Umbilical cord (tissue), 2 donors: ENCODE measurements around the gene PMFBP1. TPM values are rescaled to one million over a fixed set of nuclear protein-coding genes. Genes with fewer than 3 reads are reported as not detected.
A peak's percentile ranks its signal among the peaks of the same experiment; 100 is the strongest.

ENCODE experiments used
- DNase-seq: peaks from one replicate; pipeline ENCODE4 v3.0.0-alpha.2; 2015; ENCODE audit warnings: low spot score
- total RNA-seq: library from RNA; depleted of rRNA; stranded (reverse); fragments of >200 nt; gene quantifications from one replicate; pipeline ENCODE4 v1.2.3, GENCODE V29; 2014; ENCODE audit warnings: low replicate concordance; ENCODE audit not compliant: insufficient read depth

PMFBP1 gene
- total RNA-seq, 1 donor from 2014 or later: 0.96 TPM

- no peak for DNase-seq
Observed at GRCh38 chr16:72129976-72130656, 41.8 kb downstream of the PMFBP1 start.

DNA sequence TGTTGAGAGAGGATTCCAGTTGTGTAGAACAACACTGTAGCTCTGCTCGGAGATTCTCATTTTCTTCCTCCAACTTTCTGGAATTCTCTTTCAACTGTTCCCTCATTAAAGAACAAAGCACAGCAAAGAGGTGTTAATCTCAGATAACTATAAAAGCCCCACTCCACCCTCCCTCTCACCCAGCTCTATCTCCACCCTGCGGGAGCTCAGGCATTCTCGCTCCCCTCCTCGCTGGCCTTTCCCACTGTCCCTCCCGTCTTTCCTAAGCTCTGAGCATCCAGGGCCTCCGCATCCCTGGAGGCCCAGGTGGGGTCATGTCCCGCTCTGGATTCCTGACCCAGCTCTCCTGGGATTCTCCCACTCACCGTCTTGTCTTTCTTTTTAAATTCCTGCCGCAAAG lies 43.3 kb downstream of the PMFBP1 start:
- DNase-seq: no peak

DNA sequence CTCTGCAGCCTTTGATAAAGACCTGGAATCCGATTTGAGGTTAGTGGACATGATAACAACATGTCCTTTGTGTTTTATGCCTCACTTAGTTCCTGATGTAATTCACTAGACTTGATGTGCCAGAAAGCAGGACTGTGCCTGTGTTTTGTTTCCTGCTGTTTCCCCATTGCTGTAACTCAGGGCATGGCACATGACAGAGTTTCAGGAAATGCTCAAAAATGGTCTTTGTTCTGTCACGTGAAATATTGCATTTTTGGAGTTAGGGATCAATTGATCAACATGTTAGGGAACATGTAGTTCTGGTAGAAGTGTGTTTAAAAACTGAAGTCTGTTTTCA lies 45.6 kb downstream of the PMFBP1 start:
- DNase-seq: no peak

- no peak for DNase-seq
Observed at GRCh38 chr16:72125635-72126428, 46.1 kb downstream of the PMFBP1 start.

DNA sequence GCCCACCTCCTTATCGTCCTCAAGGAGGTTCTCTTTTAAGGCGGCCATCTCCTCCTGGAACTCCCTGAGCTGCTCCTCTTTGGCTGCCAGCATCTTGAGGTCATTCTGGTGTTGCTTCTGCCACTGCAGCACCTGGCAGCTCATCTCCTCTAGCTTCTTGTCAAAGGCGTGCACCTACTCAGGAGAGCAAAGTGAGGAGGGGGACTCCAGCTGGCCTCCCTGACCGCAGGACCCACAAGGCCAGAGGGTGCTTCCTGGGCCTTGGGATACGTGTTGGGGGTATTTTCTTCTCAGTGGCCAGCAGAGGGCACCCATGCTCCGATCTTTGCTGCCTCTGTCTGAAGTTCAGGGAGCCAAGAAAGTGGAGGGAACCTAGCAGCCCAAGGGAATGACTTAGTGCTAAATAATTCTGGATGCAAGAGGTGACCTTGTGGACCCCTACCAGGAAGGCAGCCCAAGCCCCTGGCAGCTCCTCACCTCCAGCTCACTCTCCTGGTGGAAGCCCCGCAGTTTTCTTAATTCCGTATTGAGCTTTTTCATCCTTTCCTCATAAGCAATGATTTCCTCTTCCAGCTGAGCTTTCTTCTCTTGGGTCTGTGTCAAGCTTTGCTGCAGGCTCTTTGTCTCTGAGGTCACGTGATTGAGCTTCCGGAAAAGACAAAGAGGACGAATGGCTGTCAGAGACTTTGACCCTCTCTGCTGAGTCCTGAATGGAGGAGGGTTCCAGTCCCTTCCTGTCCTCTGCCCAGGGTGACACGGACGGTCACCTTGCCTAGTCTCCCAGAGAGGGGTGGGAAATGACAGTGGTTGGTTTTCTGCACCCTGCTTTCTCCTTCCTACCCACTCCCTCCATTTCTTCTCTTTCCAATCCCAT lies 47.0 kb downstream of the PMFBP1 start:
- peak; percentile 79 for DNase-seq

DNA sequence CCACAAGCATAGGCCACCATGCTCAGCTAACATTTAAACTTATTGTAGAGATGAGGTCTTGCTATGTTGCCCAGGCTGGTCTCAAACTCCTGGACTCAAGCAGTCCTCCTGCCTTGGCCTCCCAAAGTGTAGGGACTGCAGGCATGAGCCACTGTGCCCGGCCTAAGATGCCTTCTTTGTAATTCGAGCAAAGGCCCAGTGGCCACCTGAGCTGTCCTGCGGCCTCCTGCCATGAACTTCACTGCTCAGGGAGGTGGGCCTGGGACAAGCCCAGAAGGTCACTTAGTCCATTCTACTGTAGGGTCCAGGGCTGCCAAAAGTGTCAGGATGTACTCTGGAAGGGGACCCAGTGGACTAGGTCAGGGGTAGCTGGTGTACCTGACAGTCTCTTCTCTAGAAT lies 47.8 kb downstream of the PMFBP1 start:
- DNase-seq: no peak

DNA sequence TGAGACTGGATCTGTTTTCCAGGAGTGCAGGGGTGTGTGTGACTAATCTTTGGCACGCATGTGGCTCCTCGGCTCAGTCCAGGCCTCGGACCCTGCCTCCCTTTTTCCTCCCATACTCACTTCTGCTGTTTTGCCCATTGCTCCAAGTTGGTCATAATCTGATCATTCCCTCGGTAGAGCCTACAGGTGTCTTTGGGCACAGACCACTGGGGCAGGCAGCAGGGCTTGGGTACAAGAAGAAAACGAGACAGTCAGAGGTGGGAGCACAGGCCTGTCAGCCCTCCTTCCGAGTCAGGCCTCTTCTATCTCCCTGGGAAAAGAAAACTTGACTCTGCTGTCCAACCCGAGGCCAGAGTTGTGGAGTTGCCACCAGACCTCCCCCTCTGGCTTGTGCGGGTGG lies 48.5 kb downstream of the PMFBP1 start:
- DNase-seq: no peak

DNA sequence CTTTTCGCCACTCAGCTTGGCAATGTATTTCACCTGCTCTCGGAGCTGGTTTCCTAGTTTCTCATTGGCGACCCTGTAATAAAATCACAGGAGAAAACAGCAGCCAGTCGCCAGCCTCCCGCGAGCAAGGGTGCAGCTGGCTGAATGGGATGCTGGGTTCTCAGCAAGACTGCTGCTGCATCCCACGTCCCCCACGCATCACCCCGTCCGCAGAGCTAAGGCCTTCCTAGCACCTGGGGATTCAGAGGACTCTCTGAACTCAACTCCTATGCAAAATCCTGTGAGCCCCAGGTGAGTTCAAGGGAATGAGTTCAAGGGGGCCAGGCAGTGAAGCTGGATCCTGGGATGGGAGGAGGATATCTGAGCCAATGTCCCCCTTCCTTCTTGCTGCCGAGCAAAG lies 49.0 kb downstream of the PMFBP1 start:
- no peak for DNase-seq

GRCh38 chr16:72122308-72122707 lies 49.6 kb downstream of the PMFBP1 start:
- no peak for DNase-seq

DNA sequence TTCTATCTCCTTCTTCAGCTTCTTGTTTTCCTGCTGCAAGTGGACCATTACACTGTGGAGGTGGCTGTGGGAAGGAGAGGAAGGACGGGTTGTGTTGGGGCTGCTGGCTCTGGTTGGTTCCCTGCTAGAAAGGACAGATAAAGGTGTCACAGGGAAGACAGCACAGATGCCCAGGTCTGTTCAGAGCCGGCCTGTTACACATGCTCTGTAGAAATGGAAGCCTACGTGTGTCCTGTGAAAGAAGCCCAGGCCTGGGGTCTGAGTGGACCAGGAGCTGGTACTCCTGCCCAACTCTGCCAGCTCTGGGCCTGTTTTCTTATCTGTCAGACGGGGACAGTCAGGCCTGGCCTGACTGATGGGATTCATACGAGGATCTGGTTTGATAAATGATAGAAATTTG lies 51.9 kb downstream of the PMFBP1 start:
- DNase-seq: no peak

DNA sequence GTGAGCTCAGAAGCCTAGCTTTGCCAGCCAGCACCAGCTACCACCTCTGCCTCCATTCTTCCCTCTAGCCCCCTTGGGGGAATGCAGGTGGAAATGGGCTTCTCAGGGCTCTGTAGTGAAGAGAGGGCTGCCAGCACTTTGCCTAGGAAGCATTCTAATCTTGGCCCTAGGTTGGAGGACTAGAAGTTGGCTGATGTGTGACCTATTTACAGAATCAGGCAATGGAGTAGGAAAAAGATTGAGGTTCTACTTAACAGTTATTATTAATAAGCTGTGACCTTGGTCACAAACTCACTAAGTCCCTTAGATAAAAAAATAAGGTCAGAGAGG lies 58.4 kb downstream of the PMFBP1 start:
- no peak for DNase-seq

- no peak for DNase-seq
Observed at GRCh38 chr16:72112906-72113615, 58.9 kb downstream of the PMFBP1 start.

DNA sequence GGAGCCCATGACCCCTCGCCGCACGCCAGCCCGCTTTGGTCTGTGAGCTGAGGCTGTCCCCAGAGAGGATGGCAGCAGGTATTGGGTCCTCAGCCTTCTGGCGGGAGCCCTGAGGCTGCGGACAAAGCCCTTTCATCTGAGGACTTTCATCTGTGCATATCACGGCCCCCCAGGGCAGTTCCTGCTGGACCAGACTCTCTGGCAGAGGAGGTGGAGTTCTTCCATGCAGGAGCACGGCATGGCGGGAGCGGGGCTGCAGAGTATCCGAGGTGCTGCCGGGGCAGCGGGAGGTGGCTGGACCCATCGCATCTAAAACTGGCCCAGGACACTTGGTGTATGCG lies 59.5 kb downstream of the PMFBP1 start:
- no peak for DNase-seq

GRCh38 chr16:72111657-72112451 lies 60.1 kb downstream of the PMFBP1 start:
- no peak for DNase-seq

DNA sequence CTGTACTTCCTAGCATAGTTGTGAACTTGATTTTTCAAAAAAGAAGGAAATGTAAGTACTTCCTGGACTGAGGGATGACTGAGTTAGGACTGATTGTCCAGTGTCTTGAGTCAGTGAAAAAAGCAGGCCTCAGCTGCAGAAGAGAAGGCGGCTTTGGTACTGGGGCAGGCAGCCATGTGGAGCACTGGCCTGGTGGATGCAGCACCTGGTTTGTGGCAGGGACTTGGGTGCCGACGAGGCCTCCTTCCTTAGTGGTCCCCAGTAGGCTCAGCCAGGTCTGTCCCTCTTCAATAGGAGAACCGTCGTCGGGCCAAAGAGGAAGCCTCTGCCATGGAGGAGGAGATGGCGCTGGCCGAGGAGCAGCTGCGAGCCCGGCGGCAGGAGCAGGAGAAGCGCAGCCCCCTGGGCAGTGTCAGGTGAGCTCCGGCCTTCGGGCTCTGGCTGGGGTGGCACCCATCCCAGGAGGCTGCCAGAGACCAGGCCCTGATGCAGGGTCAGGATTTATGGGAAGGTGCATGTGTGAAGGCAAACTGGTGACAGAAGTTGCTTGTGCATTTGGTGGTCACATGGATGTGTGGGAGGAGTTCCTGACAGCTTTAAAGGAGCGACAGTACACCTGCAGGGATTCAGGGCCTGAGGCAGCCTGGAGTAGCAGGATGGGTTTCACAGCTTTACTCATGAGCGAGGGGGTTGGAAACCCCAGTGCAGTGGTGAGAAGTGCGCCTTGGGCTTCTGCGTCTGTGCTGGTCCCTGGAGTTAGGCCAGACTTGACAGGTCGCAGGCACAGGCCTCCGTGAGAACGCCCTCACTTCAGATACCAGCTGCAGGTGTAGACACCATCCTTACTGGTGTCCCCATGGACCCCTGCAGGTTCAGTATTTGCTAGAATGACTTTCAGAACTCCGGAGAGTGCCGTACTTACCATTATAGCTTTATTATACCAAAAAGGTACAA lies 61.0 kb downstream of the PMFBP1 start:
- no peak for DNase-seq

DNA sequence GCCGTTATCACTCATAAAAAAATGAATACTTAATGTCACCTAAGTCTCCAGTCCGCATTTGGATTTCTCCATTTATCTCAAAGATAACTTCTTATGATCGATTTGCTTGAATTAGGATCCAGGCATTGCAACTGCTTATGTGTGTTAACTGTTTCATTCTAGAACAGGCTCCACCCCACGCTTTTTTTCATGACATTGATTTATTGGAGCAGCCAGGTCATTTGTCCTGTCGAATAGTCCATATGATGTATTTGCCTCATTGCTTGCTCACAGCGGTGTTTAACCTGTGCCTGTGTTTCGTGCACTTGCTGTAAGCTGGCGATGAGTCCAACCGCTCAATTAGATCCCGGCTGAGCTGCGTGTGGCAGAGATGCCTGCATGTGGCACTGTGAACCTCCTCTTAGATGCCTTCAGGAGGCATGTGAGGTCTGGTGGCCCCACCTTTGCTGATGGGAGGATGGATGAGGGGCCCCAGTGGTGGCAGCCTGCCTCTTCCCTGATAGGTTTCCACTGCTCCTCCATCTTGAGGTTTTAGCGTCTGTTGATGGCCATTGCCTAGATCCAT lies 61.9 kb downstream of the PMFBP1 start:
- DNase-seq: no peak

DNA sequence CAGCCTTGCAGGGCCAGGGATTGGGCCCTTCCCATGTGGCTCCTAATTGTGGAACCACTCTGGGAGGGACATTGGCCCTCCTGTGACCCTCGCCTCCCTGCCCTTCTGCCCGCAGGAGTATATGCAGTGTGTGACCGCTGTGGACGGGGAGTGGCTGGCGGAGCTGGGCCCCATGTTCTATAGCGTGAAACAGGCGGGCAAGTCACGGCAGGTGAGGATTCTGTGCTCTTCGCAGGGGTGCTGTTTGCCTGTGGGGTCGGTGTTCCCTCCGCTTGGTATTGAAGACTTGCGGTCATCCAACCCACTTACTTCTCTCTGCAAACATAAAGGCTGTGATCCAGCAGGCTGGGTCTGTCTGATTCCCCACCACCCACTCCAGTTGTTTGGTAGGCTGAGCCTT lies 62.7 kb downstream of the PMFBP1 start:
- no peak for DNase-seq

DNA sequence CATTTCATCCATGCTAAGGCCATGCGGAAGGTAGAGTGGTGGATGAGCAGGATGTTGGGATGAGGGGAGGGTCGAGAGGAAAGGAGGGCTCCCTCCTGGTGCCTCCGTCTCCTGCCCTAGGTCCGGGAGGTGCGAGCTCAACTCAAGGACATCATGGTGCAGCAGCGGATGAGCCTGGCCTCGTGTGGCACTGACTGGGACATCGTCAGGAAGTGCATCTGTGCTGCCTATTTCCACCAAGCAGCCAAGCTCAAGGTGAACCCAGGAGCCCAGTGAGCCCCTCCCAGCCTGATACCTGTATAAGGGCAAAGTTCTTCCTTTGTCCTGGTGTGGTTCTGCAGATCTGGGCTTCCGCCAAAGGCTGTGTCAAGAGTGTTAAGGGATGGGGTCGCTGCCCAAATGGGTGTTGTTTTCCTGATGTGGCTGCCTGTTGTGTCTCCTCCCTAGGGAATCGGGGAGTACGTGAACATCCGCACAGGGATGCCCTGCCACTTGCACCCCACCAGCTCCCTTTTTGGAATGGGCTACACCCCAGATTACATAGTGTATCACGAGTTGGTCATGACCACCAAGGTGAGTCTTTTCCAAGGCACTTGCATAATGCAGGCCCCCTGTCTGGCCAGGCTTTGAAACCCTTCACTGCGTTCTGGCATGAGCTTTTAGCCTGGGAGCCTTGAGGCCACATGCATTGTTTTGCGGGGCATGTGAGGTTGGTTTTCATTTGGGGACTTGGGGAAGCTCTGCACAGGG lies 63.4 kb downstream of the PMFBP1 start:
- DNase-seq: no peak

DNA sequence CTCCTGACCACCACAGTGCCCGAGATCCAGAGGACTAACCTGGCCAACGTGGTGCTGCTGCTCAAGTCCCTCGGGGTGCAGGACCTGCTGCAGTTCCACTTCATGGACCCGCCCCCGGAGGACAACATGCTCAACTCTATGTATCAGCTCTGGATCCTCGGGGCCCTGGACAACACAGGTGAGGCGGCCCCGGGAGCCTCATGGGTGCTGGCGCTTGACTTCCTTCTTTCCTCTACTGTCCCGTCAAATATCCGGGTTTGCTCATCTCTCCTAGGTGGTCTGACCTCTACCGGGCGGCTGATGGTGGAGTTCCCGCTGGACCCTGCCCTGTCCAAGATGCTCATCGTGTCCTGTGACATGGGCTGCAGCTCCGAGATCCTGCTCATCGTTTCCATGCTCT lies 64.6 kb downstream of the PMFBP1 start:
- no peak for DNase-seq
